Measurements from ENCODE around the gene TXNDC5.
A peak's percentile ranks its signal among the peaks of the same experiment; 100 is the strongest.

Gene TXNDC5

DNA sequence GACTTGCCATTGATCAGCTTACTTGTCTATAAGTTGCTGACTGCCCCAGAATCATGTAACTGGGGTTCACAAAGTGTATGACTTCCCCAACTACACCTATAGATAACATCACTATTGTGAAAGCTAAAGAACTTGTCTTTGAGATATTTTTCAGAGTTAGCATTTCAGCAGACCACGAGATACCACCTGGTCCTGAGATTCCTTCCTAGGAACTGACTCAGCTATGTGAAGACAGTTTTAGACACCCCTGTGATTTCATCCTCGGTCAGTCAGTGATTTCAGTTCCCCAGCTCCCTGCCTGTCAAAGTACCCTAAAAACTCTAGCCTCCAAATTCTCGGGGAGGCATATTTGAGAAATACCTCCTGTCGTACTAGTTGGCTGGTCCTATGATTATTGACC is 62.4 kb downstream of the TXNDC5 start:
- no peak for FAIRE-seq

GRCh38 chr6:7846966-7847818 is 63.4 kb downstream of the TXNDC5 start:
- no peak for FAIRE-seq

DNA sequence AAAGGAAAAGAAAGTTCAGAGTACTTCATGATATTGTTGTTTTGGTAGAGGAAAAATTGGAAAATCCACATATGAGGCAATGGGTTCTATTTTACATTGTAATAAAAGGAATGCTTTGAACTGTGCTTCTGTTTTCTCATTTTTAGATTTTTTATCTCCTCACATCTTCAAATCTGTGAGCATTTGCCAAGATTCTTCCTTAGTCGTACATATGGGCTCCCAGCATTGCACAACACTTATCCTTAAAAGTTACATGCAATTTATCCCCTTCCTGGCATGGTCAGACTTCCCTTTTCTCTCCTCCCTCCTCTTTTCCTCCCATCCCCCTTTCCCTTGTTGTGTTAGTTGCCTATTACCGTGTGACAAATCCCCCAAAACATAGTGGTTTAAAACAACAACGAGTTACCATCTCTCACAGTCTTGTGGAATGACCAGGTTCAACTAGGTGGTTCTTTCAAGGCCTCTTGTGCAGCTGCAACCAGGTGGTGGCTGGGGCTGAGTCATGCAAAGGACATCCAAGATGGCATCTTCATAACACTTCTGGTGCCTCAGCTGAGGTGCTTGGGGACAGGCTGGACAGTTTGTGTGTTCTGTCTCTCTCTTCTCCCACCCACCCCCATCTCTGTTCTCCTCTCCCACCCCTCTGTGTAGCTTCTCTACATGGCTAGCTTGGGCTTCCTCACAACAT is 68.7 kb downstream of the TXNDC5 start:
- peak; percentile 80 for FAIRE-seq

- no peak for FAIRE-seq
Measured at GRCh38 chr6:7836371-7837026, 74.1 kb downstream of the TXNDC5 start.

DNA sequence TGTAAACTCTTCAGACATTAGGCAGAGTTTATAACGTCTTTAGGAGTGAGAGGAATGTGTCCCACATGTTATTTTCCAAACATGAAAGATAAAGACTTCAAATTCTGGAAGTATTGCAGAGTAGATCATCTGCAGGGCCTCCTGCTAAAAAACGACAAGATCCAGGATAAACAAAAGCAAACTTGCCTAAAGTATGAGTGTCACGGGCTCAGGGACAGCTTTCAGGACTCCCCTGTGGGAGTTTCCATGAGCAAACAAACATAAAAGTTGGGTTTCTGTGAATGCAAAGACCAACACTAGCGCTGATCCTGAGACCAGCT is 76.9 kb downstream of the TXNDC5 start:
- peak; percentile 93 for FAIRE-seq

DNA sequence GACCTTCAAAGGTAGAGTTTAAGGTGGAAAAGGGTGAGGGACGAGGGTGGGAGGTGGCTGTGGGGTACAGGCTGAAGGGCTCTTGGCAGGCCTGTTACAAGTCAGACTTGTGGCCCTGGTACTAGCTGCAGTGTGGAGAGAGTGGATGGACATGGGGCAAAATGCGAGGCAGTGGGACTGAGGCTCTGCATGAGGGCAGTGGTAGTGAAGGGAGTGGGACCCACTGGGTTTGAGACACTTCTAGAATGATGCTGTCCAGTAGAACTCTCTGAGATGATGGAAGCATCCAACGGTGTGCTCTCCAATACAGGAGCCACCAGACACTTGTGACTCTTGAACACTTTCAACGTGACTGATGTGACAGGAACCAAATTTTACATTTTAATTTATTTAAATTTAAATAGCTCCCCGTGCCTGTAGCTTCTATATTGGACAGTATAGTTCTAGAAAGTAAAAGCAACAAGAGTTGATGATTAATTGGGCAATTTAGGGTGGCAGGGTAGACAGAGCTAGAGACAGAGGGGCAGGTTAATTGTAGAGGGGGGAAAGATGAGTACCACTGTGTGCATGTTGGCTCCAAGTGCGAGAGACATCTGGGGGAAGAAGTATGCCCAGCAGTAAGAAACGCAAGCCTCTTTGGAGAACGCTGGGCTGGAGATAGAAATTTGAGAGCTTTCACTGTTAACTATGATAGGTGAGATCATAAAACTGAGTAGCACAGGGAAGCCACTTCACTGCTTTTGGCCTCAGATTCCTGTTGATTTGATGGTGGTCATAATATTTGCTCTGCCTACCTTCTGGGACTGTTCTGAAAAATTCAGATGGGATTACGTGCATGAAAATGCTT is 77.5 kb downstream of the TXNDC5 start:
- FAIRE-seq = no peak
